Measurements from ENCODE around the gene RNPS1.

DNA sequence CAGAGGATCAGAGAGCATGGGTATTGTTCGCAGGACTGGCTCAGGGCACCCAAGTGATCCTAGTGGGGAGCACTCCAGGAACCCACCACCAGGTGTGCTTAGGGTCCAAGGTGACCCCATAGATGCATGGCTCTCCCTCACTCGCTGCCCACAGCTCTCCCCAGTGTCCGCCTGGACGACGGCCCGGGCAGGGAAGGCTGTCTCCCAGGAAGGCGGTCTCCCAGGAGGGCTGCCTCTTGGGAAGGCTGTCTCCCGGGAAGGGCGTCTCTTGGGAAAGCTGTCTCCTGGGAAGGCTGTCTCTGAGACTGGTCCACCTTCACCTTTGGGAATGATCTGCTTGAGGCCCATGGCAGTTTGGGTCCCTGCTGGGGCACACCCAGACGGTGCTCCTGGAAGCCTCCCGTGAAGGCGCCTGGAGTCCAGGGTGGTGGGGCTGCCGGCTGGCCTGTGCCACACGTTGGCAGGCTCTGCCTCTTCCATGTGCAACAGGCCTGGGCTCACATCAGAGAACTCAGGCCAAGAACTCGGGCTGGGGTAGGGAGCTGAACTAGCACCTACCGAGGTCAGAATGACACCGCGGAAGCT, 21.5 kb downstream of the RNPS1 start:
- TF ChIP-seq, protein P1, sequence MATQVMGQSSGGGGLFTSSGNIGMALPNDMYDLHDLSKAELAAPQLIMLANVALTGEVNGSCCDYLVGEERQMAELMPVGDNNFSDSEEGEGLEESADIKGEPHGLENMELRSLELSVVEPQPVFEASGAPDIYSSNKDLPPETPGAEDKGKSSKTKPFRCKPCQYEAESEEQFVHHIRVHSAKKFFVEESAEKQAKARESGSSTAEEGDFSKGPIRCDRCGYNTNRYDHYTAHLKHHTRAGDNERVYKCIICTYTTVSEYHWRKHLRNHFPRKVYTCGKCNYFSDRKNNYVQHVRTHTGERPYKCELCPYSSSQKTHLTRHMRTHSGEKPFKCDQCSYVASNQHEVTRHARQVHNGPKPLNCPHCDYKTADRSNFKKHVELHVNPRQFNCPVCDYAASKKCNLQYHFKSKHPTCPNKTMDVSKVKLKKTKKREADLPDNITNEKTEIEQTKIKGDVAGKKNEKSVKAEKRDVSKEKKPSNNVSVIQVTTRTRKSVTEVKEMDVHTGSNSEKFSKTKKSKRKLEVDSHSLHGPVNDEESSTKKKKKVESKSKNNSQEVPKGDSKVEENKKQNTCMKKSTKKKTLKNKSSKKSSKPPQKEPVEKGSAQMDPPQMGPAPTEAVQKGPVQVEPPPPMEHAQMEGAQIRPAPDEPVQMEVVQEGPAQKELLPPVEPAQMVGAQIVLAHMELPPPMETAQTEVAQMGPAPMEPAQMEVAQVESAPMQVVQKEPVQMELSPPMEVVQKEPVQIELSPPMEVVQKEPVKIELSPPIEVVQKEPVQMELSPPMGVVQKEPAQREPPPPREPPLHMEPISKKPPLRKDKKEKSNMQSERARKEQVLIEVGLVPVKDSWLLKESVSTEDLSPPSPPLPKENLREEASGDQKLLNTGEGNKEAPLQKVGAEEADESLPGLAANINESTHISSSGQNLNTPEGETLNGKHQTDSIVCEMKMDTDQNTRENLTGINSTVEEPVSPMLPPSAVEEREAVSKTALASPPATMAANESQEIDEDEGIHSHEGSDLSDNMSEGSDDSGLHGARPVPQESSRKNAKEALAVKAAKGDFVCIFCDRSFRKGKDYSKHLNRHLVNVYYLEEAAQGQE (IDR thresholded peaks at IDR 0.05; ENCODE audit: insufficient replicate concordance, low read depth) = no peak
- TF ChIP-seq, protein P2, sequence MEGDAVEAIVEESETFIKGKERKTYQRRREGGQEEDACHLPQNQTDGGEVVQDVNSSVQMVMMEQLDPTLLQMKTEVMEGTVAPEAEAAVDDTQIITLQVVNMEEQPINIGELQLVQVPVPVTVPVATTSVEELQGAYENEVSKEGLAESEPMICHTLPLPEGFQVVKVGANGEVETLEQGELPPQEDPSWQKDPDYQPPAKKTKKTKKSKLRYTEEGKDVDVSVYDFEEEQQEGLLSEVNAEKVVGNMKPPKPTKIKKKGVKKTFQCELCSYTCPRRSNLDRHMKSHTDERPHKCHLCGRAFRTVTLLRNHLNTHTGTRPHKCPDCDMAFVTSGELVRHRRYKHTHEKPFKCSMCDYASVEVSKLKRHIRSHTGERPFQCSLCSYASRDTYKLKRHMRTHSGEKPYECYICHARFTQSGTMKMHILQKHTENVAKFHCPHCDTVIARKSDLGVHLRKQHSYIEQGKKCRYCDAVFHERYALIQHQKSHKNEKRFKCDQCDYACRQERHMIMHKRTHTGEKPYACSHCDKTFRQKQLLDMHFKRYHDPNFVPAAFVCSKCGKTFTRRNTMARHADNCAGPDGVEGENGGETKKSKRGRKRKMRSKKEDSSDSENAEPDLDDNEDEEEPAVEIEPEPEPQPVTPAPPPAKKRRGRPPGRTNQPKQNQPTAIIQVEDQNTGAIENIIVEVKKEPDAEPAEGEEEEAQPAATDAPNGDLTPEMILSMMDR (IDR thresholded peaks at IDR 0.05; ENCODE audit: insufficient read depth, low read length) = no peak
- TF ChIP-seq POLR2AphosphoS5 (IDR thresholded peaks at IDR 0.05; ENCODE audit: low read depth) (no peak), GABPA (IDR thresholded peaks at IDR 0.05; ENCODE audit: low read depth) (no peak), SPI1 (IDR thresholded peaks at IDR 0.05; ENCODE audit: borderline replicate concordance, low read depth) (no peak)
